ENCODE data around the gene JPH2.

JPH2 gene

GRCh38 chr20:44065401-44066340 is 121.3 kb downstream of the JPH2 start:
- no peak for DNase-seq

- DNase-seq = no peak
These were observed 122.2 kb downstream of the JPH2 start for GRCh38 chr20:44064501-44065400.

Measured in anterior cingulate cortex (tissue), 58 donors.